Right lobe of liver (tissue), 4 donors: Measurements from ENCODE around the gene C11orf21.
"Not testable (repeated sequence)": the region's sequence is repeated elsewhere in the genome, so short reads cannot be mapped to it uniquely, and the experiment has no call there.

Source experiments
- CTCF ChIP-seq, 4 donors: fragments of 200-600 bp in 3 of 4; fragments of 450-650 bp in 1 of 4; IDR thresholded peaks; one replicate each; pipeline versions ENCODE4 v1.5.1 to v1.8.0; 2016 to 2022; ENCODE audit warnings: antibody characterized with exemption in 4 of 4, mild to moderate bottlenecking in 2 of 4
- POLR2A ChIP-seq: fragments of 450-650 bp; IDR thresholded peaks from one replicate; pipeline ENCODE4 v1.6.1; 2017; ENCODE audit warnings: antibody characterized with exemption, mild to moderate bottlenecking
- donor health status: DM: no; HTN: no; CAD: no.
- donor health status: DM: no; HTN: no; CAD: no.
- donor health status: DM: no; HTN: yes; CAD: no.

- not testable (repeated sequence) for TF ChIP-seq CTCF (IDR thresholded peaks at IDR 0.05); POLR2A
Observed at GRCh38 chr11:2335286-2335685, 33.6 kb upstream of the C11orf21 start.
